HEK293T (cell line): ENCODE measurements around the gene MED26.
"Not testable (repeated sequence)": the region's sequence is repeated elsewhere in the genome, so short reads cannot be mapped to it uniquely, and the experiment has no call there.

ENCODE experiments used
- ARNT ChIP-seq: fragments of 450-650 bp; IDR thresholded peaks from 2 replicates; pipeline ENCODE4 v1.6.1; 2017; ENCODE audit warnings: mild to moderate bottlenecking
- CTBP1 ChIP-seq: fragments of 450-650 bp; IDR thresholded peaks from 2 replicates; pipeline ENCODE4 v1.6.1; 2016; ENCODE audit warnings: borderline replicate concordance
- FOXA1 ChIP-seq: fragments of 450-650 bp; IDR thresholded peaks from 2 replicates; pipeline ENCODE4 v1.6.1; 2016; ENCODE audit warnings: mild to moderate bottlenecking
- FOXK2 ChIP-seq: fragments of 450-650 bp; IDR thresholded peaks from 2 replicates; pipeline ENCODE4 v1.6.1; 2016; ENCODE audit warnings: mild to moderate bottlenecking
- NFRKB ChIP-seq: fragments of 450-650 bp; IDR thresholded peaks from 2 replicates; pipeline ENCODE4 v1.6.1; 2016; ENCODE audit warnings: mild to moderate bottlenecking, moderate library complexity
- SP1 ChIP-seq: fragments of 450-650 bp; IDR thresholded peaks from 2 replicates; pipeline ENCODE4 v1.6.1; 2017
- SUZ12 ChIP-seq: fragments of 450-650 bp; IDR thresholded peaks from 2 replicates; pipeline ENCODE4 v1.6.1; 2016; ENCODE audit warnings: mild to moderate bottlenecking
- TF ChIP-seq, protein P1 (sequence below): fragments of 450-650 bp; IDR thresholded peaks from 2 replicates; pipeline ENCODE4 v1.6.1; 2016

- TF ChIP-seq SP1, FOXA1, NFRKB, ARNT, CTBP1, SUZ12, FOXK2: not testable (repeated sequence)
- TF ChIP-seq, protein P1, sequence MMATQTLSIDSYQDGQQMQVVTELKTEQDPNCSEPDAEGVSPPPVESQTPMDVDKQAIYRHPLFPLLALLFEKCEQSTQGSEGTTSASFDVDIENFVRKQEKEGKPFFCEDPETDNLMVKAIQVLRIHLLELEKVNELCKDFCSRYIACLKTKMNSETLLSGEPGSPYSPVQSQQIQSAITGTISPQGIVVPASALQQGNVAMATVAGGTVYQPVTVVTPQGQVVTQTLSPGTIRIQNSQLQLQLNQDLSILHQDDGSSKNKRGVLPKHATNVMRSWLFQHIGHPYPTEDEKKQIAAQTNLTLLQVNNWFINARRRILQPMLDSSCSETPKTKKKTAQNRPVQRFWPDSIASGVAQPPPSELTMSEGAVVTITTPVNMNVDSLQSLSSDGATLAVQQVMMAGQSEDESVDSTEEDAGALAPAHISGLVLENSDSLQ, result not testable (repeated sequence)
Observed at GRCh38 chr19:16673839-16674238, 45.8 kb upstream of the MED26 start.
